ENCODE measurements around the gene HHIPL1.
"Not testable (repeated sequence)": the region's sequence is repeated elsewhere in the genome, so short reads cannot be mapped to it uniquely, and the experiment has no call there.

Gene HHIPL1

DNA sequence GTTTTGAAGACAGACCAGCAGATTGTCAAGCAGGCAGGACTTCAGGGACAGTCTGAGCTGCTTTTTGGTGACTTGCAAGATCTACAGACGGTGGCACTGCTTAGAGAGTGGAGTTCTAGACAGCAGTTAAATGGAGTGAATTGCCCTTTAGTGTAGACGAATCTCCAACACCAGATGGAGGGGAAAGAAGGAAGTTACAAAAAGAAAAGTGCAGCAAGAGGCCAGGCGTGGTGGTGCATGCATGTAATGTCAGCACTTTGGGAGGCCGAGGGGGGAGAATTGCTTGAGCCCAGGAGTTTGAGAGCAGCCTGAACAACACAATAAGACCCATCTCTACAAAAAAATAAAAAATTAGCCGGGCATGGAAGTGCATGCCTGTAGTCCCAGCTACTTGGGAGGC, 8.4 kb upstream of the HHIPL1 start:
- DNase-seq = no peak

DNA sequence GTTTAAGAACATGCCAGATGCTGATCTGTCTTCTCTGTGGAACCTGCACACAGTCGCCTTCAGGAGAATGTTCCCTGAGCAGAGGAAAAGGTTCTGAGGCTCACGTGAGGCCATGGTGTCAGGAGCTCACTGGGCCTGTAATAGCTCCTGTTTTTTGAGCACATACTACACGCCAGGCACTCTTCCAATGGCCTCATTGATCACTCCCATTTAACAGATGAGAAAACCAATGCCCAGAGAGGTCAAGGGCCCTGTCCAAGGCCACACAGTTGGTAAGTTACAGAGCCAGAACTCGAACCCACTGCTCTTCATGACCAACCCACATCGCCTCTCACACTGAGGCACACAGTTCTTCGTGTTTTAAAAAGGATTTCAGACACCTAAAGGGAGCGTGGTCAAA, 7.3 kb upstream of the HHIPL1 start:
- DNase-seq = no peak

DNA sequence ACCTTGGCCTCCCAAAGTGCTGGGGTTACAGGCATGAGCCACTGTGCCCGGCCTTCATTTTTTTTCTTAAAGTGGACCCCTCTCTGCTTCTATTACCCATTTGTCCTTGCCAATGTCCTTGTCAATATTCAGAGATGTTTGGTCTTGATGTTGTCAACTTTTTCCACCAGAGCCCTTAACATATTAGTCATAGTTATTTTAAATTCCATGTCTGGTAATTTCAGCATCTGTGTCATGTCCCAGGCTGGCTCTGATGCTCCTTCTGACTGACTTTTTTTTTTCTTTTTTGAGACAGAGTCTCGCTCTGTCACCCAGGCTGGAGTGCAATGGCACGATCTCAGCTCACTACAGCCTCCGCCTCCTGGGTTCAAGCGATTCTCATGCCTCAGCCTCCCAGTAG, 2.2 kb upstream of the HHIPL1 start:
- not testable (repeated sequence) for DNase-seq

DNA sequence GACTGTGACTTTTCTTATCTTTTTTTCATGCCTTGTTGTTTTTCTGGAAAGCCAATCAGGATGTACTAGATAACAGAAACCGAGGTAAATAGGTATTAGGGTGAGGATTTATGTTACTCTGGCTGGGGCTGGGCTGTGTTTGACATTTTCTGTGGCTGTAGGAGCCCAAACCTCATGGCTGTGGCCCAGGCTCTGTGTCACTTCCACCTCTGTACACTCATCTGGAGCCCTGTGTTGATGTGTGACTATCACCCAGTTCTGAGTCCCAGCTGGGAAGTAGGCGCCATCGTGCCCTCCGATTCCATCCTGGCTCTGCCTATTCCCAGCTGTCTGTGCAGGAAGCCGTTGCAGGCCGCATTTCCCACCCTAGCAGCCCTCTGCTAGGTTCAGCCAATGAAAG, 1.6 kb upstream of the HHIPL1 start:
- DNase-seq = no peak

DNA sequence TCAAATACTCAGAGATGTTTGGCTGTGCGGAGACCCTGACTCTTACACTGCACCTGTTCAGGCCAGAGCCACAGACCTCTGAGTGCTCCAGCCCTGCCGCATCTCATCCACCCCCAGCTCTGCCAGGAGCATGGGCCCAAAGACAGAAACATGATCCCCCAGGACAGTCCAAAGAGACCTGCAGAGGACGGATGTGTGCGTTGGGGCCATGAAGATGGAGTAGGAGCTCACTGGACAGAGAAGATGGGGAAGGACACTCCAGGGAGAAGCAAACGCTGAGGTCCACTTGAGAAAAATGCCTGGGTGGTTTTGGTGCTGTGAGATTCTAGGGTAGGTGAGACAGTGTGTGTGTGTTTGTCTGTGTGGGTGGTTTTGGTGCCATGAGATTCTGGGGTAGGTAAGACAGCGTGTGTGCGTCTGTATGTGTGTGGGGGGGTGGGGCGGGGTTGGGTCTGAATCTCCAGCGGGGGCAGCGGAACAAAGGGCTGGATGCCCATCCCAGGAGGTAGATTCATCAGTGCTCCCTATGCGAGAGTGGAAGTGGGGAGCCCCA, 818 bp upstream of the HHIPL1 start:
- no peak for DNase-seq

DNA sequence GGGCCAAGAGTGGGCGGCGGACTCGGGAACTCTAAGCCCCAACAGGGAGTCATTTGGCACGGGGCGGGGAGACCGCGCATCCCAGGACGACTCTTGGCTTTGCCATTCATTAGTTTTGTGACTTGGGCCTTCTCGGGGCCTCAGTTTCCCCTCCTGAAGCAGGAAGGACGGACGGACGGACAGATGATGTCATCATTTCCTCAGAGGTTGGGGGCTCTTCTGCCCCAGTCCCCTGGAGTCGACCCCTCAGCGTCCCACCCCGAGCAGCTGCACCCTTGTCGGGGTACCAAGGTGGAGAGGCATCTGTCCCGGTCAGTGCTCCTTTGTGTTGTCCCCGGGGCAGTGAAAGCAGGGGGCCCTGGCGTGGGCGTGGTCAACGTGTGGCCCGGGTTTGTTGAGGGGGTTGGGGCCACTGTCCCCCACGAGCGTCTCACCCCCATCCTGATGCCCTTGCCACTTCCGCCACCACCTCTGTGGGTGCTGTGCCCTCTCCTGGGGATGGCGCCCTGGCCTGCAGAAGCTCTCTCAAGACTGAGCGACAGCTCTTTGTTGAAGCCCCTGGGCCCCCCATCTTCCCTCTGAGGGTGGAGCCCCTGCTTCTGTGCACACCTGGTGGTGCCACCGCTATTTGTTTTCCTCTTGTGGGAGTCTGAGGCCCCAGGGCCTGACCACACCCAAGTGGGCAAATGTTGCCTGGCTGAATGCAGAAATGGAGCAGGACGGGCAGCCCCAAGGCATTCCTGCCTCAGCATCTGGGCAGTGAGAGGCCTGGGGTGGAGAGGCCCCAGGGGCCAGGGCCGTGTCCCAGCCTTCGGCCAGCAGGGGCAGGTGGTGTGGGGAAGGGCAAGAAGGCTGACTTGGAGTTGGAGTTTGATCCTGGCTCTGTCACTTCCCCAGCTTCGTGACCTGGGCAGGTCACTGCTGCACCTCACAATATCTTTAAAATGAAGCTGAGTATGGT, 896 bp downstream of the HHIPL1 start:
- no peak for DNase-seq

DNA sequence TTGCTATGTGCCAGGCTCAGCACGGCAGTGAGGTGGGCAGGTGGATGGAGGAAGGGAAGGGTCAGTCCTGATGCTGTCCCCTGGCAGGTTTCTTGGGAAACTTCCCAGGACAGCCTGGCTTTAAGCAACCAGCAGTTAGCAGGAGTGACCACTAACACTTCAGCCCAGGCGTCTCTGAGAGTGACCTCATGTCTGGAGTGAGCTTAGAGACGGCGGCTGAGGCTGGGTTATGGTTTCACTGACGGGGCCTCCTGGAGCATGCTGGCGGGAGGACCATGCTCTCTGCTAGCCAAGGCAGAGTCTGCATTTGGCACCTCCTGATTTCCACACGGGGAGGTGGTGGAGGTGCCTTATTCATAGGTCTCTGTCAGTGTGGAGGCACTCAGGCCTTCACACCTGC, 2.5 kb downstream of the HHIPL1 start:
- no peak for DNase-seq

DNA sequence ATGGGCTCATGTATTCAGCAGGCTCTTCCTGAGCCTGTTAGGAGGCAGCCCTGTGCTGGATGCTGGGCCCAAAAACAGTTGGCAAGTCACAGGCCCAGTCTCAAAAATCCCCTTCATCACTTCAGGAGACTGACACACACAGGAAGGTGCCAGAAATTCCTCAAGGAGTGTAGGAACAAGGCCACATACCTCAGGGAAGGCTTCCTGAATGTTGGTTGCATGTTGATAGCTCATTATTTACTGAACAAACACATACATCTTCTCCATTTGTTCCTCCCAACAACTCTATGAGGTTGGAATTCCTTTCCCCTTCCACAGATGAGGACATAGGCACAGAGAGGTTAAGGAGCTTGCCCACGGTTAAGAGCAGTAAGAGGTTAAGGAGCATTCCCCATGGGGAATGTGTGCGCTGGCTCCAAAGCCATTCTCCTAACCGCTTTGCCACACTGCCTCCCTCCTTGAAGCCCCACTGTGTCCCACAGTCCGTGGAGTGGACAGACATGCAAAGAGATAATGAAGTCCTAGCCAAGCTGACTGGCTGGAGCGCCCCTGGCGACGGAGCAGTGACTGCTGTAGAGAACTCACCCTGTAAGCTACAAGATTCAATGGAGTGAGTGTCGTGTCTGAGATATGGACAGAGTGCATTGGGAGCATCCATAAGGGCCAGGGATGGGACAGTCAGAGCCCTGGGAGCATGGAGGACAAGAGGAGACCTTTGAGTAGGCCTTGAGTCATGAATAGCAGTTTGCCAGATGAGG, 3.3 kb downstream of the HHIPL1 start:
- DNase-seq = no peak

DNA sequence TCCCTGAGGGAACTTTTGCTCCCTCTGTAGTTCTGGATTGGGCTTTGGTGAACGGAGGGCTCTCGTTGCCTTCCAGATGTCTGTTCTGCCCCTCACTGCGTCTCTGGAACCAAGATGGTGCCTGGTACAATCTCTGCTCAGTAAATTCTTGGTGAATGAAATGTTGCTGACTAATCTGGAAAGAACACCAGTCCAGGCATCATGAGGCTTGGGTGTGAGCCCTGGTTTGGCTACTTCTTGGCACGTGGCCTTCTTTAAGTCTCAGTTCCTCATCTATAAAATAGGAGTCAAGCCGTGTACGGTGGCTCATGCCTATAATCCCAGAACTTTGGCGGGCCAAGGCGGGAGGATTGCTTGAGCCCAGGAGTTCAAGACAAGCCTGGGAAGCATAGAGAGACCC, 4.3 kb downstream of the HHIPL1 start:
- DNase-seq = no peak

DNA sequence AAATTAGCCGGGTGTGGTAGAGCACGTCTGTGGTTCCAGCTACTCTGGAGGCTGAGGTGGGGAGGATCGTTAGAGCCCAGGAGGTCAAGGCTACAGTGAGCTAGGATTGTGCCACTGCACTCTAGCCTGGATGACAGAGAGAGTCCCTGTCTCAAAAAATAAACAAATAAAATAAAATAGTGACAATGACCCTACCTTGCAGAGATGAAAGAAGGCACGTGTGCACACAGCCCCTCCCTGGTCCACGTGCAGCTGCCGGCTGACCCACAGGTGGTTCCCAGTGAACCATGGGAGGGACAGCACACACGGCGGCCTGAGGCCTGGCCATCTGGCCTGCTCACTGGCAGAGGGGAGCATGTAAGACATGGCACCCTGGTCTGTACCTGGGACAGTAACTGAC, 4.7 kb downstream of the HHIPL1 start:
- no peak for DNase-seq

DNA sequence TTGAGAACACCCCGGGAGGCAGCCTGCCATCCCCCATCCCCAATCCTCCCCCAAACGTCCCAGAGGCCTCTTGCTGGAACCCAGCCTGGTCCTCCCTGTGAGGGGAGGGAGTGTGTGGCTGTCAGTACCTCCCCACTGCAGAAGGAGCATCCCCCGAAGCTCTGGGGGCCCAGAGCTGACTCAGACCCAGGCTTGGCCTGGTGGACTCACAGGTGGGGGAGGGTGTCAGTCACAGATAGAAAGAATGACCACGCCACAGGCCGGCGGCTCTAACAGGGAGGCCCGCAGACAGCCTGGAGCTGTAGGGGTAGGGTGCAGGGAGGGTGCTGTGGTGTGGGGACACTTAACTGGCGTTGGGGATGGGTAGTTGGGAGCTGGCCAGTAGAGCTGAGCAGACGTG, 5.3 kb downstream of the HHIPL1 start:
- DNase-seq = no peak

DNA sequence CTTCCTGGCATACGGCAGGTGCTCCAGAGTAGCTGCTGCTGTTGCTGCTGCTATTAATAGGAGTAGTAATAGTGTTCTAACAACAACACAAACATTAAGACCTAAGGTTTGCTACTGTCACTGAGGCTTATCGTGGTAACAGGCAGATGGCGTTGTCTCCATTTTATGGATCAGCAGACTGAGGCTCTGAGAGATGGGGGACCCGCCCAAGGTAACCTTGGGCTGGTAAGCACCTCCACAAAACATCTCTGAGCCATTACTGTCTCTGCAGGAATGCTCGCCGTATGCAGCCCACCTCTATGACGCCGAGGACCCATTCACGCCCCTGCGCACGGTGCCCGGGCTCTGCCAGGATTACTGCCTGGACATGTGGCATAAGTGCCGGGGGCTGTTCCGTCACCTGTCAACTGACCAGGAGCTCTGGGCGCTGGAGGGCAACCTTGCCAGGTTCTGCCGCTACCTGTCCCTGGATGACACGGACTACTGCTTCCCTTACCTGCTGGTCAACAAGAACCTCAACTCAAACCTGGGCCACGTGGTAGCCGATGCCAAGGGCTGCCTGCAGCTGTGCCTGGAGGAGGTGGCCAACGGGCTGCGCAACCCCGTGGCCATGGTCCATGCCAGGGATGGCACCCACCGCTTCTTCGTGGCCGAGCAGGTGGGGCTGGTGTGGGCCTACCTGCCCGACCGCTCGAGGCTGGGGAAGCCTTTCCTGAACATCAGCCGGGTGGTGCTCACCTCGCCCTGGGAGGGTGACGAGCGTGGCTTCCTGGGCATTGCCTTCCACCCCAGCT, 7.2 kb downstream of the HHIPL1 start:
- no peak for DNase-seq

DNA sequence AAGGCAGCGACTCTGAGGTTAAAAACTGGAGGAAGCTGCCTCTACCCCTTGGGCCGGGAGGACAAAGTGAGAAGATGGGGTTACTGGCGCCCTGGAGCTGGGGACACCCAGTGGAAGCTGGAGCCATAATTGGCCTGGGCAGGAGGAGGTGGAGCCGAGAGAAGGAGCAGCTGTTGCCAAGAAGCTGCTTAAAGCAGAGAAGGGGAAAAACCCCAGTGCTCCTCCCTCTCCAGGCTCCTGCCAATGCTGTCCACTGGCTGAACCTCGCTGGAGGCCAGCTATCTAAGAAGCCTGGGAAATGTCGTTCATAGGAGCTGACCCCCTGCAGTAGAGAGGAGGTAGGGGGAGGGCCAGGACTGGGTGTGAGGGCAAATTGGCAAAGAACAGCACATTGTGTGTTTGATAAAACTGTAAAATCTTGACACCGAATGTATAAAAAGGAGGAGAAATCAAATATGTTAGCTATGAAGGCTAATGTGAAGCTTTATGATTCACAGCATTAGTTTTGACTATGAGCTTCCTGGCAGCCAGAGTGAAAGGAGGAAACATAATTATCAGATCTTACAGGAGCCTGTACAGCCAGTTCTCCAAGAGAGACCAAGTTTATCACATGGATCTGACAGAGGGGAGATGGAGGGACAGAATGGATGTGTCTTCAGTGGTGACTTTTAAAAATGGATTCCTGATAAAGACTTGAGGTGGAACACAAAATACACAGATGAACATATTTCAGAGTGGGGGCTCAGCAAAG, 9.5 kb downstream of the HHIPL1 start:
- DNase-seq = no peak

DNA sequence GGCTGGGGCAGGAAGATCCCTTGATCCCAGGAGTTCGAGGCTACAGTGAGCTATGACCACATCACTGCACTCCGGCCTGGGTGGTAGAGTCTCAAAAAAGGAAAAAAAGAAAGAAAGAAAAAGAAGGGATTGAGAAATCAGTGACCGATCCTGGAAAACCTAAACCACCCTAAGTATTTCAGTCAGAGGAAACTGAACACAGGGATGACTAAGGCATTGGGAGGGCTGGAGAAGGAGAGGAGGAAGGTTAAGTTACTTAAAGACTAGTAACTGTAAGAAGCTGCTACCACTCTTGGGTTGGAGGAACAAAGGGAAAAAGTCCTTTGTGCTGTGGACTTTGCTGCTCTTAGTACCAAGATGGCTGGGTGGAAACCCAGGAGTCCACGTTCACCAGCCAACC, 10.6 kb downstream of the HHIPL1 start:
- no peak for DNase-seq

DNA sequence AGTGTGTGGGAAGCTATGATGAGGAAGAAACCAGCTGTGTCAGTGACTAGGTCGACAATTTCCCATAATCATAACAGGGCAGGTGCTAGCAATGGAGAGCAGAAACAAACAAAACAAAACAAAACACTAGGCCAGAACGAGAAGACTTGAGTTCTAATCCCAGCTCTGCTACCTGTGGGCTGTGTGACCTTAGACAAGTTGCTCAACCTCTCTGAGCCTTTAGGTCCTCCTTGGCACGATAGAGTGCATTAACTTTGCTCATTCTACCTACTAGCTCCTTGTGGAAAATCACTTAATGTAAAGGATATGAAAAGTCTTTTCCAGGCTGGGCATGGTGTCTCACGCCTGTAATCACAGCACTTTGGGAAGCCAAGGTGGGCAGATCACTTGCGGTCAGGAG, 11.2 kb downstream of the HHIPL1 start:
- no peak for DNase-seq

DNA sequence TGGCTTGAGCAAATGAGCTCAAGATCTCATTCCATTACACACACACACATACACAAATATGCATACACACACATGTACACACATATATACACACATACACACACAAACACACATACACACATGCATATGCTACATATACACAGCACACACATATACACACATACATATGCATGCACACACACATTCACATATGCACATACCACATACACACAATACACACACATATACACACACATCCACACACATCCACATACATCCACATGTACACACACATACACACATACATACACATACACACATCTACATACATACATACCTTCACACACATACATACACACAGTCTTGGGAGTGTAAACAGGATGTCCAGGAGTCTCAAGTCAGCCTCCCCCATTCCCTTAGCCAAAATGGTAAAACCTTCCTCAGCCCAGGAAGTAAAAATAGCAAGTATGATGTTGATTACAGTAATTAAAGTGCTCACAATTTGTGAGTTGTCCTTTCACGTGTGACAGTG, 12.8 kb downstream of the HHIPL1 start:
- DNase-seq = no peak

DNA sequence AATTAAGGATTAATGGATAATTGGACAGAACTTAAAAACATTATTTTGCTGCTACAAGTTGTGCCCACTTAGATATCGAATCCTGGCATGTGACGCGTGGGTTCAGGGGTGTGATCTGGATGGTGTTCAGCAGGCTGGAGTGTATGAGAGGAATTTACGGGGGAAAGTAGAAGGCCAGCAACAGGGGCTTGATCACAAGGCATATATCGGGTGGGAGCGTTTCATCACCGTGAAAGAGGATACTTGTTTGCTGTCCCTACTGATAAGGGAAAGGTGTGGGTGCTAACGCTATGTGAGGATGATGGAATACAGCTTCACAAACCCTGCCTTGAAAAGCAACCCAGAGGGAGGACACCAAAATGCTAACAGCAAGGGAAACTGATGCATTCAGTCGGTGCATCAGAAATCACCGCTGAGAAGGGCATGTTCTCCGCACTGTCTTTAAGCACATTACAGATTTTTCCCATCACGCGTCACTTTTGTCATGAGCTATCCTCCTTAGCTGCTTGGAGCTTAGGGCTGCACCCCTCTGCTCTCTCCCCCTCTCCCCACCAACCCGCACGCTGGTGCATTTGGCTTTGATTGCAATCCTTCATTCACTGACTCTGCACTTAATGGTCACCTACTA, 13.4 kb downstream of the HHIPL1 start:
- no peak for DNase-seq

DNA sequence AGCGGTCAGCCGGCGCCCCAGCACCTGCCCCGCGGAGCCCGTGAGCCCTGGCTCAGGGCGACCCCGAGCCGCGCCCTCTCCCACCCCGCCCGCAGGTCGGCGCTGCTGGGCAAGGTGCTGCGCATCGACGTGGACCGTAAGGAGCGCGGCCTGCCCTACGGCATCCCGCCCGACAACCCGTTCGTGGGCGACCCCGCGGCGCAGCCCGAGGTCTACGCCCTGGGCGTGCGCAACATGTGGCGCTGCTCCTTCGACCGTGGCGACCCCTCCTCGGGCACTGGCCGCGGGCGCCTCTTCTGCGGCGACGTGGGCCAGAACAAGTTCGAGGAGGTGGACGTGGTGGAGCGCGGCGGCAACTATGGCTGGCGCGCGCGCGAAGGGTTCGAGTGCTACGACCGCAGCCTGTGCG, 14.4 kb downstream of the HHIPL1 start:
- no peak for DNase-seq

DNA sequence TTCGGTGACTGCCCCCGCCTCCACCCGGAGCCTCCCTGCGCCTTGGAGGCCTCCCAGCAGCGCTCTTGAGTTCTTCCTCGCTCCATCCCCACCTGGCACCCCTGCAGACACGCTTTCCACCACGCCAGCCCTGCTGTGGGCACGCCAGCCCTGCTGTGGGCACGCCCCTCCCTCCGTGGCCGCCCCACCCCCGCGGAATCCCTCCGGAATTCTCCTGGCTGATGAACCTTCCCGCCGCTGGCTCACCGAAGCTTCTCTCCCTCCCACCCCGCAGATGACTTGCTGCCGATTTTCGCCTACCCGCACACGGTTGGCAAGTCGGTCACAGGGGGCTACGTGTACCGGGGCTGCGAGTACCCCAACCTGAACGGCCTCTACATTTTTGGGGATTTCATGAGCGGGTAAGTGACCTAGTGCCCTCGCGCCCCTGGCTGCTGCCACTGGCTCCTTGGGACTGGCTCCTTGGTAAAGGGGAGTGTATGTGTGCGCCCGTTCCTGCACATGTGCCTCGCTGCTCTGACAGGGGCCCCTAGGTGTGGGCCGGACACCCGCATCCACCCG, 15.2 kb downstream of the HHIPL1 start:
- DNase-seq = no peak

DNA sequence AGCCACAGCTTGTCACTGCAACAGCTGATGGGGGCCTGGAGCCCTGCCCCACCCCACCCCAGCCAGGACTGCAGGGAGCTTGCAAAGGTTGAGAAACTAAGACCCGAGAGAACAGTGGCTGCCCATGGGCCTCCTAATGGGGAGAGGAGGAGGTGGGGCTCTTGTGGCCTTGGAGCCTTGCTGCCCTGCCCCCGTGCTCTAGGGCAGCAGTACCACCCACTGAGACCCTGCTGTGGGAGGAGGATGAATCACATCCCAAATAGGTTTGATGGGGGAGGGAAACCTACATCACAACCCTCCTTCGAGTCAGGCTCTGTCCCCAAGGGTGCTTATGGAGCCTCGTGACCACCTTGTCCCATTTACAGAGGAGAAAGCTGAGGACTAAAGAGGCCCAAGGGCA, 15.9 kb downstream of the HHIPL1 start:
- no peak for DNase-seq

DNA sequence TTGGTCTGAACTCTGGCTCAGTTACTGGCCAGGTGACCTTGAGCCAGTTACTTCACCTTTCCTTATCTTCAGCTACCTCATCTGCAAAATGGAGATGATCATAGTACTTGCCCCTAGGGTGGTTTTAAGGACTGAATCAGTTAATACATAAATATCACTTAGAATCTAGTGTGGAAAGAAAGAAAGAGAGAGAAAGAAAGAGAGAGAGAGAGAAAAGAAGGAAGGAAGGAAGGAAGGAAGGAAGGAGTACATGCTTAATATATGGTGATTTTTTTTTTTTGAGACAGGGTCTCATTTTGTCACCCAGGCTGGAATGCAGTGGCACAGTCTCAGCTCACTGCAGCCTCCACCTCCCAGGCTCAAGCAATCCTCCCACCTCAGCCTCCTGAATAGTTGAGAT, 16.3 kb downstream of the HHIPL1 start:
- DNase-seq = not testable (repeated sequence)

Measured in amniotic stem cell (primary cell).